GM12891 (cell line): ENCODE results near the gene STYXL1.

Experiments
- DNase-seq: peaks from one replicate; pipeline ENCODE4 v3.0.0; 2011; ENCODE audit warnings: low spot score; ENCODE audit not compliant: insufficient read length
- FAIRE-seq: peaks from 2 replicates; lab custom pipeline; 2011; peaks lifted over from hg19 to GRCh38; lab: Jason Lieb, UNC
- PAX5 ChIP-seq: IDR thresholded peaks from 2 replicates; pipeline ENCODE4 v1.6.1; 2011; ENCODE audit warnings: low read length, moderate library complexity, mild to moderate bottlenecking; ENCODE audit not compliant: insufficient read depth, severe bottlenecking
- POLR2A ChIP-seq: IDR thresholded peaks from 2 replicates; pipeline ENCODE4 v1.6.1; 2011; ENCODE audit warnings: low read depth, low read length, control low read depth
- POLR2AphosphoS5 ChIP-seq: IDR thresholded peaks from 2 replicates; pipeline ENCODE4 v1.6.1; 2011; ENCODE audit warnings: low read depth, low read length, control low read depth
- POU2F2 ChIP-seq: IDR thresholded peaks from 2 replicates; pipeline ENCODE4 v1.6.1; 2011; ENCODE audit warnings: low read depth, mild to moderate bottlenecking, control low read depth, low read length, moderate library complexity
- SPI1 ChIP-seq: IDR thresholded peaks from 2 replicates; pipeline ENCODE4 v1.6.1; 2011; ENCODE audit warnings: low read depth, low read length, control low read depth
- TAF1 ChIP-seq: IDR thresholded peaks from 2 replicates; pipeline ENCODE4 v1.6.1; 2011; ENCODE audit warnings: low read depth, low read length, control low read depth

Gene STYXL1

DNA sequence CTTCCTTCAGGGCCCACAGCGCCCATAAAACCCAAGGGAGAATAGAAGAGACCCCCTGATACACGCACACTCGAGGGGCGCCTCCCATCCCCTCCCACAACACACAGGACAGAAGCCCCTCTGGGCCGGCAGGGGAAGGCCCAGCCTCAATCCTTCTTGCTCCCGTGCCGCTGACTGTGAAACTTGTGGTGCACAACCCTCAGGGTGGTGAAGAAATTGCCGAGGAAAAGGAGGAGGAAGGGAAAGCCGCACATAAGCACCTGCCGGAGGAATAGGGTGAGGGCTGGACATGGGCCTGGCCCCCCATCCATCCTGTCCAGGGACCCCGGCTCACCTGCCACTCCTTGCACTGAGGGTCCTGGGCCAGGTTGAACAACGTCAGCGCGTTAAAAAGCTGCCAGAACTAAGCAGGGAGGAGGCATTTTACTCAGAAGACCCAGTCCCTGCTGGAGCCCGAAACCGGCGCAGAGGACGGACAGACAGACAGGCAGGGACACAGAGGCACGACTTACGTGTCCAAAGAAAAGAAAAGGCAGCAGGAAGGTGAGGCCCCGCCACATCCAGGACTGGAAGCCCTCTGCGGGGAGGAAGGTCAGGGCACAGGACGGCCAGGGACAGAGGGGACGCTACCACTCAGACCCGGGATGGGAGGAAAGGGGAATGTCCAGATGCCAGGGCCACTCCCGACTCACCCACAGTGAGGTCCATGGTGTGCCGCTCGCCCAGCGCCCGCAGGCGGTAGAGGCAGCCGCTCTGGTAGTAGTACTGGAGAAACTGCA, 60.6 kb downstream of the STYXL1 start:
- FAIRE-seq (no peak), DNase-seq (no peak)
- TF ChIP-seq SPI1 = no peak

DNA sequence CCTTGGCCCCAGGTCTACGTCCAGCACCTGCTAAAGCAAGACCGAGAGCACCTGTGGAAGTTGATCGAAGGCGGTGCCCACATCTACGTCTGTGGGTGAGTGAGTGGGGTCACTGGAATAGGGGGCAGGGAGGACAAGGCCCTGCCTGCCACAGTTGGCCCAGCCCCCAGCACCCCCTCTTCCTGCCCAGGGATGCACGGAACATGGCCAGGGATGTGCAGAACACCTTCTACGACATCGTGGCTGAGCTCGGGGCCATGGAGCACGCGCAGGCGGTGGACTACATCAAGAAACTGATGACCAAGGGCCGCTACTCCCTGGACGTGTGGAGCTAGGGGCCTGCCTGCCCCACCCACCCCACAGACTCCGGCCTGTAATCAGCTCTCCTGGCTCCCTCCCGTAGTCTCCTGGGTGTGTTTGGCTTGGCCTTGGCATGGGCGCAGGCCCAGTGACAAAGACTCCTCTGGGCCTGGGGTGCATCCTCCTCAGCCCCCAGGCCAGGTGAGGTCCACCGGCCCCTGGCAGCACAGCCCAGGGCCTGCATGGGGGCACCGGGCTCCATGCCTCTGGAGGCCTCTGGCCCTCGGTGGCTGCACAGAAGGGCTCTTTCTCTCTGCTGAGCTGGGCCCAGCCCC, 61.5 kb downstream of the STYXL1 start:
- FAIRE-seq (no peak), DNase-seq (no peak)
- no peak for TF ChIP-seq POLR2AphosphoS5
- no peak for TF ChIP-seq SPI1

DNA sequence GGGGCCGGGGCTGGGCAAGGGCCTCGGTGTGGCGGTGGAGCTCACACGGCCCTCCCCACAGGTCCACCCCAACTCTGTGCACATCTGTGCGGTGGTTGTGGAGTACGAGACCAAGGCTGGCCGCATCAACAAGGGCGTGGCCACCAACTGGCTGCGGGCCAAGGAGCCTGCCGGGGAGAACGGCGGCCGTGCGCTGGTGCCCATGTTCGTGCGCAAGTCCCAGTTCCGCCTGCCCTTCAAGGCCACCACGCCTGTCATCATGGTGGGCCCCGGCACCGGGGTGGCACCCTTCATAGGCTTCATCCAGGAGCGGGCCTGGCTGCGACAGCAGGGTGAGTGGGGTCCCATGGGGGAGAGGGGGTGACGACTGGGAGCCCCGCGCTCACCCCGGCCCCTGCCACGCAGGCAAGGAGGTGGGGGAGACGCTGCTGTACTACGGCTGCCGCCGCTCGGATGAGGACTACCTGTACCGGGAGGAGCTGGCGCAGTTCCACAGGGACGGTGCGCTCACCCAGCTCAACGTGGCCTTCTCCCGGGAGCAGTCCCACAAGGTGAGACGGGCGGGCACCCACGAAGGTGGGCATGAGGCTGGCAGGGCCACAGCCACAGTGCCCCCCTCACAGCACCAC, 62.2 kb downstream of the STYXL1 start:
- TF ChIP-seq SPI1 (no peak), POU2F2 (no peak), POLR2AphosphoS5 (no peak), PAX5 (no peak), TAF1 (no peak), POLR2A (no peak)
- FAIRE-seq = no peak
- no peak for DNase-seq

DNA sequence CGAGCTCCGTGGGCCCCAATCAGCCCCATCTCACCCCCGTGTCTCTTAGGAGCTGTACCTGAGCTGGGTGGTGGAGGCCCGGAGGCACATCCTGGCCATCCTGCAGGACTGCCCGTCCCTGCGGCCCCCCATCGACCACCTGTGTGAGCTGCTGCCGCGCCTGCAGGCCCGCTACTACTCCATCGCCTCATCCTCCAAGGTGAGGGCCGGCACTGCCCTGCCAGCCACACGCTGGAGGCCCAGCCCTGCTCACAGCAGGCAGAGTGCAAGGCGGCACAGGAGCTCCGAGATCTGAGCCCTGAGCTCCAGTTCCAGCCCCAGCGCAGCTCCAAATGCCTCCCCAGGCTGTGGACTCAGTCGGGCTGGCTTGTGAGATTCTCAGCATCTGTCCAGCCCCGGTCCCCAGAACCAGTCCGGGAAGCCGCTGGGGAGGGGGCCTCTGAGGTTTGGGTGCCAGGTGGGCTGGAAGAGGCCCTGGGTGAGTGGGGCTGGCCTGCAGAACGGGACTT, 62.7 kb downstream of the STYXL1 start:
- DNase-seq (no peak), FAIRE-seq (no peak)
- TF ChIP-seq POLR2A (no peak), PAX5 (no peak), POLR2AphosphoS5 (no peak), SPI1 (no peak), POU2F2 (no peak), TAF1 (no peak)

DNA sequence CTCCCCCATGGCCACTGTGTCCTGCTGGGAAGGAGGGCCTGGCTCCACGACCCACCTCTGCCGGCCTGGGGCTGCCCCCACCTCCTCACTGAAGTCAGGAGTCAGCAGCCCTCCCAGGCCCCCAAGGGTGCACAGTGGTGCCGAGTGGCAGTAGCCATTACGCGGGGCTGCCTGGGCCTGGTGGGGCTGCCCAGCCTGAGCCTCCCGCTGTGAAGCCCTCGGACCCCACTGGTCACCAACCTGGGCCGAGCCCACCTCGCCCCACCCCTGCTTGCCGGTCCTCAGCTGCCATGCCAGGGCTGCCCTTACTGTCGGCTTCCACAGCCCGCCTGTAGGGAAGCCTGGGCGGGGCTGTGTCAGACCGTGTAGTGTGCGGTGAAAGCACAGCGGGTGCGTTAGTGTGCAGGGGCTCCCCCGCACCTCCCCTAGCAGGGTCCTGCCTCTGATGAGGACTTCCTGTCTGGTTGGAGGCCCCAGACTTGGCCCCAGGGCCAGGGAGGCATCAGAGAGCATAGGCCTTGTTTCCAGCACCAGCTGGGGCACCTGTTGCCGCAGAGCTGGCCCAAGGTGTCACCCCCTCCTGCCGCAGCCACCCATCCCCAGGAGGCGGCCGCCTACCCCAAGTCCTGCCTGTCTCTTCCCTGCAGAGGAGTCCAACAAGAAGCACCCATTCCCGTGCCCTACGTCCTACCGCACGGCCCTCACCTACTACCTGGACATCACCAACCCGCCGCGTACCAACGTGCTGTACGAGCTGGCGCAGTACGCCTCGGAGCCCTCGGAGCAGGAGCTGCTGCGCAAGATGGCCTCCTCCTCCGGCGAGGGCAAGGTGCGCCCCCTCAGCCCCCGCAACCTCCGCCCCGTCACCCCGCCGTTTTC, 63.4 kb downstream of the STYXL1 start:
- FAIRE-seq (no peak), DNase-seq (no peak)
- TF ChIP-seq POU2F2 (no peak), POLR2A (no peak), POLR2AphosphoS5 (no peak), TAF1 (no peak), SPI1 (no peak), PAX5 (no peak)

DNA sequence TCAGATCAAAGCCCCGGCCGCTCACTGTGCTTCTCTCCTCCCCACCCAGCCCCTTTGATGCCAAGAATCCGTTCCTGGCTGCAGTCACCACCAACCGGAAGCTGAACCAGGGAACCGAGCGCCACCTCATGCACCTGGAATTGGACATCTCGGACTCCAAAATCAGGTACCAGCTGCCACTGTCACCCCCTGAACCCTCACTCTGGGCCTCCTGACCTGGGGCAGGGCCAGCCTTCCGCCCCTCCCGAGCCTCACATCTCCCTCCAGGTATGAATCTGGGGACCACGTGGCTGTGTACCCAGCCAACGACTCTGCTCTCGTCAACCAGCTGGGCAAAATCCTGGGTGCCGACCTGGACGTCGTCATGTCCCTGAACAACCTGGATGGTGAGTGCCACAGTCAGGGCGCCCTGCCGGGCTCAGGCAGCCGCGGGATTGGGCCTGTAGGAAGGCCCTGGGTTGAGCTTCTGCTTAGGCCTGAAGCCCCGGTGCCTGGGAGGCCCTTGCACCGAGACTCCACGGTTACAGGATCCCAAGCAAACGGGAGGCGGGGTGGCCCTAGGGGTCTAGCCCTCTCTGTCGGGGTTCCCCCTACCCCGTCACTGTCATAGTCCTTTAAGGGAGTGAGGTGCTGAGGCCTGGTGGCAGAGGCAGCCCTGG, 64.2 kb downstream of the STYXL1 start:
- no peak for TF ChIP-seq PAX5
- TF ChIP-seq SPI1 = no peak
- DNase-seq (no peak), FAIRE-seq (no peak)

DNA sequence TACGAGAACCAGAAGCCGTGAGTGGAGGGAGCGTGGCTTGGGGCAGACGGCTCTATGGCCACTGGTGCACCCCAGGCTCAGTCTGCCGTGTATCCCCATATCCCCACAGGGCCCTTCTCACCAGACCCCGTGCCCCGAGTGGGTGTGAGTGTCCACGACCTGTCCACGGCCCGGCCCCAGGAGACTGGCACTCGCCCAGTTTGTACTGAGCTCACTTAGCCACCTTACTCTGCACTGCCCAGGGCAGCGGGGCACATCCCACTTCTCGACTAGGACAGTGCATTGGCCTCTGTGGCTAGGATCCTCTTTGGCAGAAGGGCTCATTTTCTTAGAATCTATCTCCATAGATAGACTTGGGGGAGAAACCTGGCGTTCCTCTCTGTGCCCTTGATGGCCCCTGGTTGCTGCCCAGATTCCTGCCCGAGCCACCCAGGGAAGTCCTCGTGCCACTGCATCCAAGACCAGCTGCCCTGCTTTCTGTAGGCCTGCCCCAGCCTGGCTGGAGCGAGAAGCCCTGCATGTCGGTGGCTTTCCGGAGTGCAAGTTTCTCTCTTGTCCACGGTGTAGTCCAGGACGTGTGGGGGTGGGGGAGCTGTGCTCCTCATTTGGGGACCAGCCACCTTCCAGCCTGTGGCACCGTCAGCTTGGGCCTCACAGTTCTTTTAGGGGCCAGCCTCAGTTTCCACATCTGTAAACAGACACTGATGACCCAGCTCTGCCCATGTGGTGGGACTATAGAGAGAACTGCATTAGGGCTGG, 65.3 kb downstream of the STYXL1 start:
- no peak for DNase-seq
- no peak for FAIRE-seq
- TF ChIP-seq POLR2AphosphoS5 = 0 out of 2 replicates have a peak, but pooled peaks have one; percentile 47
- no peak for TF ChIP-seq PAX5
- no peak for TF ChIP-seq POLR2A

DNA sequence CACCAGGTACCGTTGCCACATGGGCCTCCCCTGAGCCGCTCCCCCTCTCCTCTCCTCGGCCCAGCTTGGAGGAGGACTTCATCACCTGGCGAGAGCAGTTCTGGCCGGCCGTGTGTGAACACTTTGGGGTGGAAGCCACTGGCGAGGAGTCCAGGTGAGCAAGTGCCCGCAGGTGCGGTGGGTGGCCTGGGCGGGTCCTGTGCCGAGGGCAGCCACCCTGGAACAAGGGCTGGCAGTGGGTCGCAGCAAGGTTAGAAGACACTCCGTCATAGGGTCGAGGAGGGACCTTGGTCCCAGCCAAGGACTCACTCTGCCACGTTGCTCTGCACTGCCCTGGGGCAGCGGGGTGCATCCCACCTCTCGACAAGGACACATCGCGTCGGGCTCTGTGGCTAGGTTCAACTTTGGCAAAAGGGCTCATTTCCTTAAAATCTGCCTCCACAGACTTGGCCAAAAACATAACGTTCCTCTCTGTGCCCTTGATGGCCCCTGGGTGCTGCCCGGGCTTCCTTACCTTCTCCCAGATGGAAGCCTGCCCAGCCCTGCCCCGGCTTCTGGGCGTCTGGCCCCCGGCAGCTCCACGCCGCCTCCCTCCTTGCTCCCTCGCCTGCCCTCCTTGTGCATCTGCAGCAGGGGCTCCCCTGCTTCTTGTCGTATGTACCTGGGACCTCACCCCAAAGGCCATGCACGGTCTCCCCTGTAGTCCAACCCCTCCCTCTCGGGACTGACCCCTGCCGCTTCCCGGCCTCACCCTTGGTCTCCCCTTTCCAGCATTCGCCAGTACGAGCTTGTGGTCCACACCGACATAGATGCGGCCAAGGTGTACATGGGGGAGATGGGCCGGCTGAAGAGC, 66.1 kb downstream of the STYXL1 start:
- TF ChIP-seq PAX5 = no peak
- TF ChIP-seq POLR2A = no peak
- no peak for TF ChIP-seq TAF1
- no peak for TF ChIP-seq POU2F2
- no peak for TF ChIP-seq SPI1
- no peak for TF ChIP-seq POLR2AphosphoS5
- FAIRE-seq = no peak
- DNase-seq = no peak
